Stimulated activated CD8-positive, alpha-beta memory T cell treated with anti-CD3 and anti-CD28 coated beads, Interleukin-7, amount 100 ng/mL, for 1 hour (primary cell): ENCODE measurements around the gene GSTA5.
"Not testable (repeated sequence)": the region's sequence is repeated elsewhere in the genome, so short reads cannot be mapped to it uniquely, and the experiment has no call there.

ENCODE experiments used
- DNase-seq, 2 donors: peaks; one replicate each; pipeline ENCODE4 v3.0.0-alpha.2; 2020; ENCODE audit warnings: low read depth in 2 of 2

GSTA5 gene

GRCh38 chr6:52834481-52834880 is 6.1 kb downstream of the GSTA5 start:
- DNase-seq, result no peak

GRCh38 chr6:52830869-52831268 is 9.7 kb downstream of the GSTA5 start:
- DNase-seq, result not testable (repeated sequence)

GRCh38 chr6:52829046-52829817 is 11.4 kb downstream of the GSTA5 start:
- no peak for DNase-seq

GRCh38 chr6:52828621-52829020 is 12.0 kb downstream of the GSTA5 start:
- not testable (repeated sequence) for DNase-seq

GRCh38 chr6:52827073-52827783 is 13.4 kb downstream of the GSTA5 start:
- not testable (repeated sequence) for DNase-seq

GRCh38 chr6:52826513-52826912 is 14.1 kb downstream of the GSTA5 start:
- no peak for DNase-seq

GRCh38 chr6:52825900-52826459 is 14.6 kb downstream of the GSTA5 start:
- not testable (repeated sequence) for DNase-seq

- DNase-seq, result not testable (repeated sequence)
Observed at GRCh38 chr6:52825270-52825793, 15.3 kb downstream of the GSTA5 start.

- no peak for DNase-seq
Observed at GRCh38 chr6:52821842-52822241, 18.8 kb downstream of the GSTA5 start.

- DNase-seq, result no peak
Observed at GRCh38 chr6:52820198-52820597, 20.4 kb downstream of the GSTA5 start.

- DNase-seq, result peak in 1 of 2 donors; percentile 4
Observed at GRCh38 chr6:52815167-52816092, 25.2 kb downstream of the GSTA5 start.

GRCh38 chr6:52814545-52814944 is 26.1 kb downstream of the GSTA5 start:
- not testable (repeated sequence) for DNase-seq

- not testable (repeated sequence) for DNase-seq
Observed at GRCh38 chr6:52809777-52810176, 30.8 kb downstream of the GSTA5 start.

- no peak for DNase-seq
Observed at GRCh38 chr6:52808660-52809059, 32.0 kb downstream of the GSTA5 start.

GRCh38 chr6:52803668-52804255 is 36.9 kb downstream of the GSTA5 start, which contains the start of gene GSTA1:
GSTA1 (minus strand) TSS chr6:52803816; CDS start chr6:52799267, 4,549 bp downstream.
- not testable (repeated sequence) for DNase-seq

GRCh38 chr6:52802806-52803205 is 37.8 kb downstream of the GSTA5 start:
- DNase-seq, result no peak

- DNase-seq, result no peak
Observed at GRCh38 chr6:52801188-52801841, 39.3 kb downstream of the GSTA5 start.

GRCh38 chr6:52799272-52799671 is 41.3 kb downstream of the GSTA5 start:
- DNase-seq, result not testable (repeated sequence)

- DNase-seq, result not testable (repeated sequence)
Observed at GRCh38 chr6:52794366-52794765, 46.2 kb downstream of the GSTA5 start.

- DNase-seq, result no peak
Observed at GRCh38 chr6:52790861-52791260, 49.8 kb downstream of the GSTA5 start.
